Colonic mucosa (tissue), 4 donors: ENCODE results near the gene ZBTB20. TPM values are rescaled to one million over a fixed set of nuclear protein-coding genes. Genes with fewer than 3 reads are reported as not detected.

Experiments used
- DNase-seq: peaks from one replicate; pipeline ENCODE4 v3.0.0-alpha.2; 2020
- H3K27ac ChIP-seq: fragments of 200-600 bp; one replicate; pipeline ENCODE4 v1.8.0; 2021
- H3K27me3 ChIP-seq: fragments of 200-600 bp; one replicate; pipeline ENCODE4 v1.8.0; 2021
- H3K36me3 ChIP-seq: fragments of 200-600 bp; one replicate; pipeline ENCODE4 v1.8.0; 2021
- H3K4me1 ChIP-seq: fragments of 200-600 bp; one replicate; pipeline ENCODE4 v1.8.0; 2021; ENCODE audit warnings: mild to moderate bottlenecking
- H3K4me3 ChIP-seq: fragments of 200-600 bp; one replicate; pipeline ENCODE4 v1.8.0; 2021
- H3K9ac ChIP-seq, 2 donors: one replicate each; pipeline ENCODE4 v1.7.0; 2013; ENCODE audit warnings: control low read depth in 2 of 2, low read depth in 2 of 2, low read length in 2 of 2
- H3K9me3 ChIP-seq: fragments of 200-600 bp; one replicate; pipeline ENCODE4 v1.8.0; 2021
- CTCF ChIP-seq: fragments of 200-600 bp; IDR thresholded peaks from one replicate; pipeline ENCODE4 v1.8.0; 2022; ENCODE audit warnings: antibody characterized with exemption, mild to moderate bottlenecking
- intact Hi-C: fragments of 100-400 bp; cut with DNase I; formaldehyde crosslinking; loops from one replicate; pipeline ENCODE4 v1.14.1; 2022
- total RNA-seq, 2 donors: library from RNA; stranded (reverse); fragmentation: NEBNext Ultra II Directional in 1 of 2; extraction: Animal tissue kit (Norgen Biotek cat#: 25700) in 1 of 2; gene quantifications; one replicate each; pipeline ENCODE4 v1.2.1, GENCODE V29; 2021
- donor health status: healthy.
- donor health status: DM: no; HTN: no; CAD: no.
- donor health status: DM: no; HTN: no; CAD: no.

ZBTB20 gene
- total RNA-seq, 2 donors from 2014 or later, result 12.7 to 21.2 TPM

- no peaks in the 10 kb centered on the region for H3K36me3 ChIP-seq
- no peak overlapping the region for H3K9ac ChIP-seq
- no peaks in the 10 kb centered on the region for H3K27me3 ChIP-seq
- H3K4me1 ChIP-seq, result no peaks in the 10 kb centered on the region
- intact Hi-C loops, result no loop called here
- no peak for TF ChIP-seq CTCF
- DNase-seq, result no peak
- H3K9me3 ChIP-seq, result no peaks in the 10 kb centered on the region
- no peak overlapping the region for H3K27ac ChIP-seq
- no peak overlapping the region for H3K4me3 ChIP-seq
These were observed 838.3 kb downstream of the ZBTB20 start for GRCh38 chr3:114308830-114309229.

GRCh38 chr3:114308377-114308776, 838.7 kb downstream of the ZBTB20 start:
- DNase-seq, result no peak
- no peak overlapping the region for H3K4me3 ChIP-seq
- no peak overlapping the region for H3K27ac ChIP-seq
- intact Hi-C loops, result no loop called here
- TF ChIP-seq CTCF, result no peak
- H3K9me3 ChIP-seq, result no peaks in the 10 kb centered on the region
- no peaks in the 10 kb centered on the region for H3K4me1 ChIP-seq
- no peak overlapping the region for H3K9ac ChIP-seq
- no peaks in the 10 kb centered on the region for H3K36me3 ChIP-seq
- H3K27me3 ChIP-seq, result no peaks in the 10 kb centered on the region

- H3K9me3 ChIP-seq, result no peaks in the 10 kb centered on the region
- H3K27ac ChIP-seq, result no peak overlapping the region
- TF ChIP-seq CTCF, result no peak
- no peaks in the 10 kb centered on the region for H3K36me3 ChIP-seq
- H3K4me3 ChIP-seq, result no peak overlapping the region
- intact Hi-C loops, result no loop called here
- no peak for DNase-seq
- no peak overlapping the region for H3K9ac ChIP-seq
- no peaks in the 10 kb centered on the region for H3K27me3 ChIP-seq
- no peaks in the 10 kb centered on the region for H3K4me1 ChIP-seq
These were observed 839.3 kb downstream of the ZBTB20 start for GRCh38 chr3:114307832-114308231.

- no peak for TF ChIP-seq CTCF
- no peaks in the 10 kb centered on the region for H3K9me3 ChIP-seq
- no peak for DNase-seq
- H3K9ac ChIP-seq, result no peak overlapping the region
- no peak overlapping the region for H3K27ac ChIP-seq
- intact Hi-C loops, result no loop called here
- H3K36me3 ChIP-seq, result no peaks in the 10 kb centered on the region
- no peak overlapping the region for H3K4me3 ChIP-seq
- no peaks in the 10 kb centered on the region for H3K4me1 ChIP-seq
- no peaks in the 10 kb centered on the region for H3K27me3 ChIP-seq
These were observed 839.8 kb downstream of the ZBTB20 start for GRCh38 chr3:114307222-114307830.

GRCh38 chr3:114299941-114300624, 847.0 kb downstream of the ZBTB20 start:
- no peak for DNase-seq
- Histone ChIP-seq H3K27ac (no peak overlapping the region), H3K9me3 (no peaks in the 10 kb centered on the region), H3K4me3 (no peak overlapping the region), H3K27me3 (no peaks in the 10 kb centered on the region), H3K4me1 (no peaks in the 10 kb centered on the region), H3K36me3 (no peaks in the 10 kb centered on the region), H3K9ac (no peak overlapping the region)
- intact Hi-C loops, result no loop called here
- TF ChIP-seq CTCF, result no peak
